GM12874 (cell line): ENCODE measurements around the gene SSX4B.
"Not testable (repeated sequence)": the region's sequence is repeated elsewhere in the genome, so short reads cannot be mapped to it uniquely, and the experiment has no call there.

Source experiments
- TF ChIP-seq, protein P1 (sequence below): IDR thresholded peaks from 2 replicates; pipeline ENCODE4 v1.5.1; 2011; ENCODE audit warnings: low read depth, mild to moderate bottlenecking, control low read depth, low read length, moderate library complexity; ENCODE audit not compliant: insufficient read depth

The SSX4B gene, protein sequence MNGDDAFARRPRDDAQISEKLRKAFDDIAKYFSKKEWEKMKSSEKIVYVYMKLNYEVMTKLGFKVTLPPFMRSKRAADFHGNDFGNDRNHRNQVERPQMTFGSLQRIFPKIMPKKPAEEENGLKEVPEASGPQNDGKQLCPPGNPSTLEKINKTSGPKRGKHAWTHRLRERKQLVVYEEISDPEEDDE

DNA sequence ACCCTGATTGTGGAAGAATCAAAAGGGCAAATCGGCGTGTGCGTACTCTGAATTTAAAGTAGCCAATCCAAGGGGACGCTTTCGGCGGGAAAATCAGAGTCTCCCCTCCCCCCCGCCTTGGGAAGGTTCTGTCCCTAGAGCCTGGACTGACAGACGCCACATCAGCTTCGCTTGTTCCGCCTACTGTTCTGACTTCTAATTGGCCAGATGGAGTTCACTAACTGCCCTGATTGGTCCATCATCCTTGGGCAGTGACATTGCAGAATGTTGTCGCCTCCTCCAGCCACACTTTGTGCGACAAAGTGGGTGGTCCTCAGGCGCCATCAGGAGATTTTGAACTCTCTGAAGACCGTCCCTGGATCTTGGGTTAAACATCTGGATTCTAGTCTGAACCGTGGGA, at the start of gene SSX4B:
SSX4B (minus strand) TSS at position 101 of the 400 bp plus-strand sequence. CDS start 588 bp downstream, outside the sequence.
- TF ChIP-seq, protein P1, sequence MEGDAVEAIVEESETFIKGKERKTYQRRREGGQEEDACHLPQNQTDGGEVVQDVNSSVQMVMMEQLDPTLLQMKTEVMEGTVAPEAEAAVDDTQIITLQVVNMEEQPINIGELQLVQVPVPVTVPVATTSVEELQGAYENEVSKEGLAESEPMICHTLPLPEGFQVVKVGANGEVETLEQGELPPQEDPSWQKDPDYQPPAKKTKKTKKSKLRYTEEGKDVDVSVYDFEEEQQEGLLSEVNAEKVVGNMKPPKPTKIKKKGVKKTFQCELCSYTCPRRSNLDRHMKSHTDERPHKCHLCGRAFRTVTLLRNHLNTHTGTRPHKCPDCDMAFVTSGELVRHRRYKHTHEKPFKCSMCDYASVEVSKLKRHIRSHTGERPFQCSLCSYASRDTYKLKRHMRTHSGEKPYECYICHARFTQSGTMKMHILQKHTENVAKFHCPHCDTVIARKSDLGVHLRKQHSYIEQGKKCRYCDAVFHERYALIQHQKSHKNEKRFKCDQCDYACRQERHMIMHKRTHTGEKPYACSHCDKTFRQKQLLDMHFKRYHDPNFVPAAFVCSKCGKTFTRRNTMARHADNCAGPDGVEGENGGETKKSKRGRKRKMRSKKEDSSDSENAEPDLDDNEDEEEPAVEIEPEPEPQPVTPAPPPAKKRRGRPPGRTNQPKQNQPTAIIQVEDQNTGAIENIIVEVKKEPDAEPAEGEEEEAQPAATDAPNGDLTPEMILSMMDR = not testable (repeated sequence)

DNA sequence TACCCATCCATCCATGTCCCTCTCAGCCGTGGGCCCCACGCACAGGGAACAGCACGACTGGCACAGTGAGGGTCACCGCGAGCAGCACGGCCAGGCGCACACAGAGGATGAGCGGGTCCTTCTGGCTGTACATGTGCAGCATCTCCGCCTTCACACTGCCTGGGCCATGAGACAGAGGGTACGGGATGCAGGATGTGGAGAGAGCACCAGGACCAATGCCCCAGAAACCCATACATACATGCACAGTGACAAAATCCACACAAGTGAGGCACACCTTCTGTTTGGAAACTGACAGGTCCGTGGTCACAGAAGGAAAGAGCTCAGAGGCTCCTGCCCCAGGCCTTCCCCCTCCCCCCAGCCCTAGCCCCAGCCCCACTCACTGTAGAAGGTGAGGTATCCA, 48.8 kb upstream of the SSX4B start:
- TF ChIP-seq, protein P1 = no peak

DNA sequence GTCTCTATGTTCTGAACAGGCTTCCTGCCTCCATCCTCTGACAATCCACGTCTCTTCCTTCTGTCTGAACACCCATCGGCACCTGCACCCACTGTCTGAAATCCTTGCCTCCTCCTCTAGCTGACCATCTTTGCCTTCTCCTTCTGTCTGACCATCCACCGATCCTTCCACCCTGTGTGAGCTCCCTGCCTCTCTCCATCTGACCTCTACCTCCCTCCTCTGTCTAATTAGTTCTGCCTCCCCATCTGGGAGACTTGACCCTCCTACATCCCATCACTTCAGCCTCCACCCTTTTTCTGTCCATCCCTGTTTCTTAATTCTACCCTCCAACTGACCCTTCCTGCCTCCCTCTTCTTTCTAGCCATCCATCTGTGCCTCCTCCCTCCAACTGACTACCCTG, 48.3 kb upstream of the SSX4B start:
- TF ChIP-seq, protein P1 = no peak

DNA sequence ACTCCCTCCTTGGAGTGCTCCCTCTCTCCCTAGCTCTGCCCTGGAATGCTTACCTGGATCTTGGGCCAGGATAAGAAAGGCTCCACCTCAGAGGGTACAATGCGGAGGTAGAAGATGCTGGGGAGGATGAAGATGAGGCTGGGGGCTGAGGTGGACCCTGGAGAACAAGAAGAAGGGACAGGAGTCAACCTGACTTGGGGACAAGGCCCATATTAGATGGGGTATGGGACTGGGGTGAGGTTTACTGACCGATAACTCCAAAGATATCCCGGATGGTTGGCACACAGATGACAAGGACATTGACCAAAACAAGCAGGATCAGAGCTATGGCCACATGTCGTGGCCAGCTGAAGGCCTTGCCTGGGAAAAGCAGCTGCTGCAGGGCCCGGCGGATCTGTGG, 47.7 kb upstream of the SSX4B start:
- TF ChIP-seq, protein P1 = no peak

DNA sequence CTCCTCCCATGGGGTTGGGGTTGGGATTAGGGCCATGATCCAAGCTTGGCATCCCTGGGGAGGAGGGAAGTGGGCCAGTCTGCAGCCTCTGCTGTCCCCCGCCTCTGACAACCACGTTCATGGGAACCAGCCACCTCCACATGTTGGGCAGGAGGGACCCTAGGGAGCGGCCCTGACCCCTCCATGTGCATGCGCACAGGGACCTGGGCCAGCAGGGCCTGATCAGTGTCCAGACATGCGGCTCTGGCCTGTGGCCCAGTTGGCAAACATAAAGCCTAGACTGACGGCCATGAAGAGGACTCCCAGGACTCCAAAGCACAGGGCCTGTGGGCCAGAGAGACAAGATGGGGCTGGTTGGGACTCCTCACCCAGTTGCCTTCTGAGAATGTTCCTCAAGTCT, 47.0 kb upstream of the SSX4B start:
- TF ChIP-seq, protein P1 = no peak

DNA sequence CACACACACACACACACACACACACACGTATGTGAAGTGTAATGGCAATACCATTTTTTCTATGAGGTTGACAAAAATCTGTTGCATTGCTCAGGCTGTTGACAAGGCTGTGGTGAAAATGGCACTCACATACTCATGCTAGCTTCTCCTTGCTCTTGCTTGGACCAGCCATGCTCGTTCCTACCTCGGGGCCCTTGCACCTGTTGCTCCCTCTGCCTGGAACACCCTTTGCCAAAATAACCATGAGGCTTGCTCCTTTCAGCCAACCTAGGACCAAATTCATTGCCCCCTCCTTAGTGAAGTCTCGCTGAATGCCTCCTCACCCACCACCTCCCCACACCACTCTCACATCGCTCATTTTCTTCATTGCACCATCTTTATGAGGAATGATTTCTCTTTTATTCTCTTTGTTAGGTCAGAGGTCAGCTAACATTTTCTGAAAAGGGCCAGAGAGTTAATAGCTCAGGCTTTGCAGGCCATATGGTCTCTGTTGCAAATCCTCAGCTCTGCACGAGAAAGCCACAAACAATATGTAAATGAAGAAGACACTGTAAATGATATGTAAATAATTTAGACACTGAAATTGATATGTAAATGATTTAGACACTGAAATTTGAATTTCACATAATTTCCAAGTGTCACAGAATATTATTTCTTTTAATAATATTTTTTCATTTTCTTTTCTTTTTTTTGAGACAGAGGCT, 45.0 kb upstream of the SSX4B start:
- TF ChIP-seq, protein P1 = no peak

DNA sequence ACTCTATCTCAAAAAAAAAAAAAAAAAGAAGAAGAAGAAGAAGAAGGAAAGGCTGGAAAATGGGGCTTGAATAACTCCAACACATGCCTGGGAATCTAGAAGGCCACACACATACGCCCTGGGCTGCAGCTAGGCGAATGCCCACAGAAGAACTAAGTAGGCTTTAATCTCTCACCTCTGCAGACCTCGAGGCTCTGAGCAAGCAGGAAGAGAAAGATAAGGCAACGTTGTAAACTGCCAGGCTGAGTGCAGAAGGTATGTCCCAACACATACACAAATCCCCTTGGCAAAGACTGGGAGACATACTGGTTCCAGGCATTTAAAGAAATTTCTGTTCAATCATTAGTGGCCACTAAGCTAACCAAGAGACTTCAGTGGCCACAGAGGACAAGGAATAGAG, 39.9 kb upstream of the SSX4B start:
- TF ChIP-seq, protein P1 = no peak
